Measurements from ENCODE around the gene ACSS3. TPM values are rescaled to one million over a fixed set of nuclear protein-coding genes. Genes with fewer than 3 reads are reported as not detected.
A peak's percentile ranks its signal among the peaks of the same experiment; 100 is the strongest.
"Not testable (repeated sequence)": the region's sequence is repeated elsewhere in the genome, so short reads cannot be mapped to it uniquely, and the experiment has no call there.

Gene ACSS3
- total RNA-seq, 1 experiment from 2014 or later: 19.3 TPM

DNA sequence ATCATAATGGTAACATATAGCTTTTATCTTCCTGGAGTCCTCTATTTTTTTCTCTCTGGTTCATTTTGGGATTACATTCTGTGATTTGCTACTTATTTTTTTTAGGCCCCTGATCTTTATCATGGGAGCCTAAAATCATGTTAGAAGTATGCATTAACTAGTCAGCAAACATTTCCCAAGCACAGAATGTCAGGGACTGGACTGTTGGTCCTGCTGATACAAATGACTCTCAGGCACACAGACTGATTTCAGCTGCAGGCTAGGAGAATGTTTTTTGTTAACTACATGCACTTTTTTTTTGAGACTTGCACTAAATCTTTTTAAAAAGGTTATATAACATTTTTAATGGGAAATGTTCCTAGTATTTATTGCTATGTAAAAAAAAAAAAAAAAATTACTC, 131.1 kb downstream of the ACSS3 start:
- Mint-ChIP-seq H3K9me3 (no peaks in the 10 kb centered on the region), H3K4me3 (no peak overlapping the region), H3K27me3 (ENCODE audit: low read depth) (no peaks in the 10 kb centered on the region), H3K36me3 (ENCODE audit: insufficient read depth in 1 of 3, low read depth in 3 of 3) (no peaks in the 10 kb centered on the region; a peak in 1 of 7 replicates), H3K4me1 (peaks cover 71 to 78% of the 10 kb centered on the region in 2 experiments), H3K27ac (peak overlapping the region in 1 of 3 experiments; percentile 45; a peak in 2 of 7 replicates)
- no peak overlapping the region for H3K14ac ChIP-seq (ENCODE audit: insufficient read depth, low read length)
- H4K91ac ChIP-seq (ENCODE audit: insufficient read length, low read depth, low read length): no peak overlapping the region
- H3K18ac ChIP-seq (ENCODE audit: insufficient read length, low read depth, low read length): no peak overlapping the region
- H3K9ac ChIP-seq (ENCODE audit: extremely low read depth, insufficient read length, low read length): no peak overlapping the region
- no peak overlapping the region for H3K4ac ChIP-seq (ENCODE audit: low read depth, low read length)
- H2AFZ ChIP-seq (ENCODE audit: low read length): no peak overlapping the region
- H3K79me2 ChIP-seq (ENCODE audit: insufficient read depth, low read length): no peaks in the 10 kb centered on the region
- H4K5ac ChIP-seq (ENCODE audit: insufficient read length, low read depth, low read length): no peak overlapping the region
- H2AK5ac ChIP-seq (ENCODE audit: insufficient read length, low read length): no peak overlapping the region
- DNase-seq: no peak
- no peak overlapping the region for H2BK20ac ChIP-seq (ENCODE audit: low read depth, low read length, poor library complexity, severe bottlenecking)
- no peak overlapping the region for H3T11ph ChIP-seq (ENCODE audit: low read length)
- TF ChIP-seq, protein P1, sequence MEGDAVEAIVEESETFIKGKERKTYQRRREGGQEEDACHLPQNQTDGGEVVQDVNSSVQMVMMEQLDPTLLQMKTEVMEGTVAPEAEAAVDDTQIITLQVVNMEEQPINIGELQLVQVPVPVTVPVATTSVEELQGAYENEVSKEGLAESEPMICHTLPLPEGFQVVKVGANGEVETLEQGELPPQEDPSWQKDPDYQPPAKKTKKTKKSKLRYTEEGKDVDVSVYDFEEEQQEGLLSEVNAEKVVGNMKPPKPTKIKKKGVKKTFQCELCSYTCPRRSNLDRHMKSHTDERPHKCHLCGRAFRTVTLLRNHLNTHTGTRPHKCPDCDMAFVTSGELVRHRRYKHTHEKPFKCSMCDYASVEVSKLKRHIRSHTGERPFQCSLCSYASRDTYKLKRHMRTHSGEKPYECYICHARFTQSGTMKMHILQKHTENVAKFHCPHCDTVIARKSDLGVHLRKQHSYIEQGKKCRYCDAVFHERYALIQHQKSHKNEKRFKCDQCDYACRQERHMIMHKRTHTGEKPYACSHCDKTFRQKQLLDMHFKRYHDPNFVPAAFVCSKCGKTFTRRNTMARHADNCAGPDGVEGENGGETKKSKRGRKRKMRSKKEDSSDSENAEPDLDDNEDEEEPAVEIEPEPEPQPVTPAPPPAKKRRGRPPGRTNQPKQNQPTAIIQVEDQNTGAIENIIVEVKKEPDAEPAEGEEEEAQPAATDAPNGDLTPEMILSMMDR (conservative IDR thresholded peaks at IDR 0.05): no peak
- no peaks in the 10 kb centered on the region for H3K9me3 ChIP-seq (ENCODE audit: control insufficient read depth, low read depth, low read length)
- H3K4me1 ChIP-seq (ENCODE audit: insufficient read depth, low read length): peaks cover 15% of the 10 kb centered on the region; the same call in 1 of the 2 replicates
- no peak overlapping the region for H4K8ac ChIP-seq (replicated peaks; ENCODE audit: insufficient read length, low read depth, low read length)
- H2BK120ac ChIP-seq (ENCODE audit: low read depth, low read length, poor library complexity, severe bottlenecking): no peak overlapping the region
- no peak overlapping the region for H2BK5ac ChIP-seq (ENCODE audit: insufficient read length, low read length)
- H3K56ac ChIP-seq (ENCODE audit: insufficient read length, low read depth, low read length): no peak overlapping the region
- no peak overlapping the region for H3K27ac ChIP-seq (ENCODE audit: insufficient read length, low read depth, low read length)
- H3K23me2 ChIP-seq (ENCODE audit: insufficient read length, low read depth, low read length, poor library complexity, severe bottlenecking): no peaks in the 10 kb centered on the region
- H3K79me1 ChIP-seq (ENCODE audit: insufficient read depth, low read depth, low read length, poor library complexity, severe bottlenecking): no peaks in the 10 kb centered on the region
- no peaks in the 10 kb centered on the region for H4K20me1 ChIP-seq (ENCODE audit: control insufficient read depth, insufficient read depth, insufficient read length)
- H2BK15ac ChIP-seq (ENCODE audit: low read depth, low read length): no peak overlapping the region
- H3K4me2 ChIP-seq (ENCODE audit: insufficient read depth, insufficient read length, low read length): no peak overlapping the region
- H3K23ac ChIP-seq (ENCODE audit: insufficient read length, low read depth, low read length): no peak overlapping the region
- H2BK12ac ChIP-seq (ENCODE audit: insufficient read length, low read depth, low read length): no peak overlapping the region
- no peaks in the 10 kb centered on the region for H3K27me3 ChIP-seq (ENCODE audit: insufficient read depth, low read length)

- DNase-seq; H3K18ac ChIP-seq (ENCODE audit: insufficient read length, low read depth, low read length); H4K20me1 ChIP-seq (ENCODE audit: control insufficient read depth, insufficient read depth, insufficient read length); H3K27me3 Mint-ChIP-seq (ENCODE audit: low read depth); H3K9me3 ChIP-seq (ENCODE audit: control insufficient read depth, low read depth, low read length); H4K8ac ChIP-seq (replicated peaks; ENCODE audit: insufficient read length, low read depth, low read length); H3K27ac ChIP-seq (ENCODE audit: insufficient read length, low read depth, low read length); H2AFZ ChIP-seq (ENCODE audit: low read length); H3K79me2 ChIP-seq (ENCODE audit: insufficient read depth, low read length); H2BK5ac ChIP-seq (ENCODE audit: insufficient read length, low read length); H3K23ac ChIP-seq (ENCODE audit: insufficient read length, low read depth, low read length); H3K9me3 Mint-ChIP-seq; H2AK5ac ChIP-seq (ENCODE audit: insufficient read length, low read length); H4K5ac ChIP-seq (ENCODE audit: insufficient read length, low read depth, low read length); H3K79me1 ChIP-seq (ENCODE audit: insufficient read depth, low read depth, low read length, poor library complexity, severe bottlenecking); H2BK20ac ChIP-seq (ENCODE audit: low read depth, low read length, poor library complexity, severe bottlenecking); H2BK120ac ChIP-seq (ENCODE audit: low read depth, low read length, poor library complexity, severe bottlenecking); H3T11ph ChIP-seq (ENCODE audit: low read length); H3K4ac ChIP-seq (ENCODE audit: low read depth, low read length); H3K4me2 ChIP-seq (ENCODE audit: insufficient read depth, insufficient read length, low read length); H3K4me3 Mint-ChIP-seq; H3K14ac ChIP-seq (ENCODE audit: insufficient read depth, low read length); H3K27me3 ChIP-seq (ENCODE audit: insufficient read depth, low read length); H3K36me3 Mint-ChIP-seq (ENCODE audit: insufficient read depth in 1 of 3, low read depth in 3 of 3); H4K91ac ChIP-seq (ENCODE audit: insufficient read length, low read depth, low read length); H2BK12ac ChIP-seq (ENCODE audit: insufficient read length, low read depth, low read length); H2BK15ac ChIP-seq (ENCODE audit: low read depth, low read length); H3K9ac ChIP-seq (ENCODE audit: extremely low read depth, insufficient read length, low read length); H3K56ac ChIP-seq (ENCODE audit: insufficient read length, low read depth, low read length); H3K23me2 ChIP-seq (ENCODE audit: insufficient read length, low read depth, low read length, poor library complexity, severe bottlenecking): not testable (repeated sequence)
- WGBS (ENCODE audit: extremely low coverage, insufficient read length, low lambda C conversion rate): no CpG with 5 or more reads among the region's 2 CpGs
- peaks cover 15% of the 10 kb centered on the region; the same call in 1 of the 2 replicates for H3K4me1 ChIP-seq (ENCODE audit: insufficient read depth, low read length)
- peaks cover 71 to 77% of the 10 kb centered on the region in 2 experiments for H3K4me1 Mint-ChIP-seq
- peak overlapping the region; percentile 17 to 50 (median 46); a peak in 3 of 7 replicates for H3K27ac Mint-ChIP-seq
Measured at GRCh38 chr12:81209772-81210225, 131.9 kb downstream of the ACSS3 start.

All from H9 (cell line).